HG03442 (cell line): Measurements from ENCODE around the gene NIFK.
"Not testable (repeated sequence)": the region's sequence is repeated elsewhere in the genome, so short reads cannot be mapped to it uniquely, and the experiment has no call there.

Source experiments
- ATAC-seq: cut with Tn5 transposase; IDR thresholded peaks from one replicate; pipeline ENCODE4 v1.9.1; 2021; ENCODE audit warnings: mild to moderate bottlenecking, moderate library complexity; ENCODE audit not compliant: unreplicated experiment

The NIFK gene

GRCh38 chr2:121735518-121736074 lies 1.1 kb downstream of the NIFK start:
- no peak for ATAC-seq

- not testable (repeated sequence) for ATAC-seq
Observed at GRCh38 chr2:121734544-121734943, 2.1 kb downstream of the NIFK start.

- ATAC-seq: no peak
Observed at GRCh38 chr2:121731366-121731765, 5.3 kb downstream of the NIFK start.

DNA sequence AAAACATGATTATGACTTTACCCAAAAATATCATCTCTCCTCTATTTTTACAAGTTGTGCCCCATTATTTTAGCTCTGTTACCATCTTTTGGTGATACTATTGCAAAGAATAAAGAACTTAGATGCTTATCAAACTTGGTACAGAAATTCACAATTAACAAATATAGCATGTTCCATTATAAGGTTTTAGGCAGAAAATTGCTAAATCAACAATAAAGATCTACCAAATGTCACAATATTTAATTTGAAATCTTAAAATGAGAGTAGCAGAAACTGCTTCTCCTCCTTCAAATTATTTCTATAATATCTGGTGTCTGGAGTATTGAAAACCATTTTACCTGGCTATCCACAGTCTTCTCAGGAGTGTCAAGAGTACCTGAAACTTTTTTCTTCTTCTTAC lies 8.7 kb downstream of the NIFK start:
- ATAC-seq: no peak

DNA sequence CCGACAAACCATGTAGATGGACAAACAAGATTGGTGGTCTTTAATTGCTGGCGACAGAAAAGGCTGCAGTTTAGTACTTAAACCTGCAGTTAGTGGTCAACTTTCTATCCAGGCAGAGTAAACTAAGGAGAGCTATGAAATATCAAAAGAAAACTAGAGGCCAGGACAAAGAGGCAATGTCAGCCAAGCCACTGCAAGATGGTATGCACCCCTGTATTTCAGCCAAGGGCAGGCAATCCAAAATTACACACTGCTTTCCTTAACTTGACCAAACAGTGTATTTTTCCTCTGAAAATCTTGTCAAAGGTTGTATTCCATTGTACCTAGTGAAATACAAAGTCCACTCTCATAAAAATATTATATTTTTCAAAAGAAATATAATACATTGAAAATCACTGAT lies 9.3 kb downstream of the NIFK start:
- ATAC-seq: no peak

DNA sequence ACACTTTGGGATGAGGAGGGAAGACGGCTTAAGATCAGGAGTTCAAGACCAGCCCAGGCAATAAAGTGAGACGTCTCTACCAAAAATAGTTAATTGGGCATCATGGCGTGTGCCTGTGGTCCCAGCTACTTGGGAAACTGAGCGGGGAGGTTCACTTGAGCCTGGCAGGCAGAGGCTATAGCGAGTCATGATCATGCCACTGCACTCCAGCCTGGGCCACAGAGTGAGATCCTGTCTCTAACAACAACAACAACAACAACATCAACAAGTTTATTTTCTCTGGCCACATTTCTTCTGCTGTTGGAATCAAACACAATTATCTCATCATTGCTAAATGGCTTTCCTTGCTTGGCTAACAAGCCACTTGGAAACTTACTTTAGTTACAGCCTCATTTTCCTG lies 13.4 kb downstream of the NIFK start:
- ATAC-seq: no peak

- no peak for ATAC-seq
Observed at GRCh38 chr2:121722479-121722878, 14.2 kb downstream of the NIFK start.

- no peak for ATAC-seq
Observed at GRCh38 chr2:121721926-121722325, 14.7 kb downstream of the NIFK start.

DNA sequence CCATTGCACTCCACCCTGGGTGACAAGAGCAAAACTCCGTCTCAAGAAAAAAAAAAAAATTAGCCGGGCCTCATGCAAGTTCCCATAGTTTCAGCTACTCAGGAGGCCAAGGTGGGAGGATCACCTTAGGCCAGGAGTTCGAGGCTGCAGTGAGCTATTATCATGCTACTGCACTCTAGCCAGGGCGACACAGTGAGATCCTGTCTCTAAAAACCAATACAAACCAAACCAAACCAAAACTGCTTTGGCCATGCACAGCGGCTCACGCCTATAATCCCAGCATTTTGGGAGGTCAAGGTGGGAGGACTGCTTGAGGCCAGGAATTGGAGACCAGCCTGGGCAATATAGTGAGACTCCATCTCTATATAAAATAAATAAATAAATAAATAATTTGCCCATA lies 19.1 kb downstream of the NIFK start:
- ATAC-seq: no peak

DNA sequence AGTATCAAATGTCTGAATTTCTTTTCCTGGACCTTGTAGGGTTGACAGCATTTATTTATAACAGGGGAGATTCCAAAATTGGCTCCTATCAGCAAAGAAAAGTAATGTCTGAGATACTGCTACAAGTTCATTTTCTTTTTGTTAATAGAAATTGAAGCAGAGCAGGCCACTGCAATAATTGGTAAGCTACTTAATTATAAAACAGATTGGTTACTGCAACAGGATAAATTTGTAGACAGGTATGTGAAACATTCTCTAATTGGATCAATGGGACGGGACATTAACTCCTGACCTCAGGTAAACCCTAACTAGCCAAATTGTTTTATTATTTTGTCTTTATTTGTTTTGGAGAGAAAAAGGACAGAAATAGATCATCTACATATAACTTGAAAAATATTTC lies 20.5 kb downstream of the NIFK start:
- ATAC-seq: no peak

GRCh38 chr2:121711481-121711880 lies 25.2 kb downstream of the NIFK start:
- not testable (repeated sequence) for ATAC-seq

GRCh38 chr2:121710470-121711170 lies 26.1 kb downstream of the NIFK start:
- no peak for ATAC-seq

GRCh38 chr2:121709776-121710469 lies 26.8 kb downstream of the NIFK start:
- ATAC-seq: no peak

DNA sequence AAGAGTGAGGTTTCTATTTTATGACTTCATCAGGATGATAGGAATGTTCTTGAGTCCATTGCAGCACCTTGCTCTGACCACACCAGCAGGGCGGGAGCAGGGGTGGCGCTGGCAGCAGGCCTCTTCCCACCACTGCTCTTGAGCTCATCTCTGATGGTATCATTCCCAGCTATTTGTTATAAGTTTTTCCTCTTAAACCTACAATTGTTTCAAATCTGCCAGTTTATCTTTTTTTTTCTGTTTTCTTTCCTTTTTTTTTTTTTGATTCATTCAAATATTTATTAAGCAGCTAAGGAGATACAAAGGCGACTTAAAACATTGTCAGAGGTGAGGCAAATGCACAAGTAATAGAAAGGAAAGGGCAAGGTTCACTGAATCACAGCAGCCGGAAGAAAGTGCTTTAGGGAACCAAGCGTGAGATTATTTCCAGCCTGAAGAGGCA lies 28.7 kb downstream of the NIFK start:
- ATAC-seq: no peak

GRCh38 chr2:121707344-121707919 lies 29.2 kb downstream of the NIFK start:
- ATAC-seq: no peak

- ATAC-seq: no peak
Observed at GRCh38 chr2:121705958-121706357, 30.7 kb downstream of the NIFK start.

DNA sequence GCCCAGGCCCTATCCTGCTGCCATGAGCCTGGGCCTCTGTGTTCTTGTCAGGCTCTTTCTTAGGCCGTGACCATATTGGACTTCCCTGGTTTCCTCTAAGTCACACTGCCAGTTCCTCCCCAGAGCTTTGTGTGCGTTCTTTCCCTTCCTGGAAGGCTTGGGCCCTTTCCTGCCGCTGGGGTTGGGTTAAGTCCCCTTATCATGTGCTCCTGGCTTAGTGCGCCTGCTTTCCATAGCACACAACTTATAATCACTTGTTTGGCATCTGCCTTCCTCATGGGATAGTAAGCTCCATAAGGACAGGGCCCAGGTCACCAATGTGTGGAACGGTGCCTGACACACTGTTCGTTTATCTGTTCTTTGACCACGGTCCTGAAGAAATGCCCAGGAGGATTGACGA lies 31.3 kb downstream of the NIFK start:
- ATAC-seq: no peak

DNA sequence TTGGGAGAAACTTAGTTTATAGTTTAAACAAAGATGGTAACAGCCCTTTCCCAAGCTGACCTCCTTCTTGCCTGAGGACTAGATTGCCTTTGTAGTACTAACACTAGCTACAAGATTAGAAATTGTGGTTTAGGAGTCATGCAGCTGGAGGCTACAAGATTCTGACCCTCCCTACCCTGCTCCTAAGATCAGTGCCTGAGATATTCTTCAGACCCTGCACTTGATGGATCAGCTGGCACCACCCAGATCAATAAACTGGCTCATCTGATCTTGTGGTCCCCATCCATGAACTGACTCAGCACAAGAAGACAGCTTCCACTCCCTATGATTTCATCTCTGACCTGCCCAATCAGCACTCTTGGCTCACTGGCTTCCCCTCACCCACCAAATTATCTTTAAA lies 34.9 kb downstream of the NIFK start:
- ATAC-seq: not testable (repeated sequence)

GRCh38 chr2:121699421-121700333 lies 37.0 kb downstream of the NIFK start:
- peak; percentile 99 for ATAC-seq

DNA sequence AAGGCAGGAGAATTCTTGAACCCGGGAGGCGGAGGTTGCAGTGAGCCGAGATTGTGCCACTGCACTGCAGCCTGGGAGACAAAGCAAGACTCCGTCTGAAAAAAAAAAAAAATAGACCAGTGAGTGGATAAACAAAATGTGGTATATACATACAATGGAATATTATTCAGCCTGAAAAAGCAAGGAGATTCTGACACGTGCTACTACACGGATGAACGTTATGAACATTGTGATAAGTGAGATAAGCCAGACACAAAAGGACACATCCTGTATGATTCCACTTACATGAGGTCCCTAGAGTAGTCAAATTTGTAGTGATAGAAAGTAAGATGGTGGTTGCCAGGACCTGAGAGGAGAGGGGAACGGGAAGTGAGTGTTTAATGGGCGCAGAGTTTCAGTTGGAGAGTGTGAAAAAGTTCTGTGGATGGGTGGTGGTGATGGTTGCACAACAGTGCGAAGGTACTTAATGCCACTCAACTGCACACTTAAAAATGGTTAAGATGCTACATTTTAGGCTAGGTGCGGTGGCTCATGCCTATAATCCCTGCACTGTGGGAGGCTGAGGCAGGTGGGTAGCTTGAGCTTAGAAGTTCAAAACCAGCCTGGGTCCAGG lies 38.3 kb downstream of the NIFK start:
- no peak for ATAC-seq
